Thyroid gland (tissue), 4 donors: ENCODE data around the gene RNF121. TPM values are rescaled to one million over a fixed set of nuclear protein-coding genes. Genes with fewer than 3 reads are reported as not detected.

Experiments
- DNase-seq, 2 donors: peaks; one replicate each; pipeline ENCODE4 v3.0.0-alpha.2; 2019
- H3K27ac ChIP-seq, 3 donors: fragments of 200-600 bp; sonication (generic); 1 replicate in 2 of 3; 2 replicates in 1 of 3; pipeline ENCODE4 v1.5.1; 2016 to 2019; ENCODE audit warnings: mild to moderate bottlenecking in 1 of 3, moderate library complexity in 1 of 3
- H3K27me3 ChIP-seq: fragments of 200-600 bp; sonication (generic); one replicate; pipeline ENCODE4 v1.5.1; 2019
- H3K36me3 ChIP-seq, 2 donors: fragments of 200-600 bp; sonication (generic); one replicate each; pipeline ENCODE4 v1.5.1; 2016 to 2019
- H3K4me1 ChIP-seq, 2 donors: fragments of 200-600 bp; sonication (generic); one replicate each; pipeline ENCODE4 v1.5.1; 2017 to 2019
- H3K4me3 ChIP-seq, 3 donors: fragments of 200-600 bp; sonication (generic); replicated peaks in 1 of 3; 1 replicate in 2 of 3; 2 replicates in 1 of 3; pipeline ENCODE4 v1.5.1; 2016; ENCODE audit warnings: mild to moderate bottlenecking in 1 of 3
- H3K9me3 ChIP-seq: fragments of 200-600 bp; sonication (generic); one replicate; pipeline ENCODE4 v1.5.1; 2017
- CTCF ChIP-seq, 6 experiments: fragments of 200-600 bp in 3 of 6; fragments of 450-650 bp in 3 of 6; sonication (generic) in 3 of 6; IDR thresholded peaks; one replicate each; pipeline ENCODE4 v1.5.1; 2016 to 2019; ENCODE audit warnings: antibody characterized with exemption in 6 of 6, mild to moderate bottlenecking in 2 of 6, inconsistent platforms in 1 of 6, moderate library complexity in 1 of 6
- POLR2A ChIP-seq, 2 donors: fragments of 450-650 bp; IDR thresholded peaks; one replicate each; pipeline ENCODE4 v1.6.1; 2017; ENCODE audit warnings: antibody characterized with exemption in 2 of 2, mild to moderate bottlenecking in 2 of 2, moderate library complexity in 1 of 2
- WGBS, 2 donors: methylation state at CpG; one replicate each; pipeline ENCODE4 v1.1.5; 2017; 5-methylcytosine and 5-hydroxymethylcytosine counted together
- intact Hi-C: fragments of 100-400 bp; cut with DNase I; formaldehyde crosslinking; loops from one replicate; pipeline ENCODE4 v1.15.1; 2023
- total RNA-seq, 4 donors: library from RNA; depleted of rRNA; stranded (reverse); fragments of >200 nt; gene quantifications; one replicate each; pipeline ENCODE4 v1.2.3, GENCODE V29; 2016

RNF121 gene
- total RNA-seq, 4 donors from 2014 or later: 41.9 to 64.4 (median 54.7) TPM

- Histone ChIP-seq H3K4me3 (peak overlapping the region; percentile 13 to 51 (median 39)), H3K27ac (peak overlapping the region; percentile 92 to 100 (median 95)), H3K36me3 (no peaks in the 10 kb centered on the region), H3K27me3 (no peaks in the 10 kb centered on the region), H3K4me1 (peaks cover 42 to 43% of the 10 kb centered on the region in 2 donors), H3K9me3 (no peaks in the 10 kb centered on the region)
- WGBS, 2 donors: 34 to 41% methylated on average over 4 to 5 of the region's 5 CpGs
- intact Hi-C loops: no loop called here
- DNase-seq: no peak
- TF ChIP-seq CTCF (IDR thresholded peaks at IDR 0.05): no peak
- TF ChIP-seq POLR2A (IDR thresholded peaks at IDR 0.05): no peak
Observed at GRCh38 chr11:72042064-72042745, 113.4 kb downstream of the RNF121 start.

- Histone ChIP-seq H3K4me3 (no peak overlapping the region), H3K4me1 (peaks cover 25 to 26% of the 10 kb centered on the region in 2 donors), H3K27me3 (no peaks in the 10 kb centered on the region), H3K9me3 (no peaks in the 10 kb centered on the region), H3K36me3 (no peaks in the 10 kb centered on the region), H3K27ac (no peak overlapping the region)
- WGBS, 2 donors: 59 to 77% methylated on average over 3 to 5 of the region's 5 CpGs
- intact Hi-C loops: no loop called here
- TF ChIP-seq CTCF (IDR thresholded peaks at IDR 0.05): no peak
- no peak for TF ChIP-seq POLR2A (IDR thresholded peaks at IDR 0.05)
- DNase-seq: no peak
Observed at GRCh38 chr11:72045849-72046248, 117.0 kb downstream of the RNF121 start.

Other genes with a start within 250 kb of the RNF121 start
- gene DEFB108B, start 95.8 kb upstream of the RNF121 start, total RNA-seq: not detected
- gene DEFB131B, start 50.6 kb upstream of the RNF121 start, total RNA-seq: not detected
- 10 to 100 TPM; 13.8 to 19.9 (median 16.4) TPM for gene XNDC1N, start 452 bp upstream of the RNF121 start, total RNA-seq
- 10 to 100 TPM in 2 of 4 donors, 1 to 10 TPM in 2; 7.6 to 12.1 (median 9.5) TPM for gene IL18BP, start 69.9 kb downstream of the RNF121 start, total RNA-seq
- 100 to 1,000 TPM; 259 to 342 (median 280) TPM for gene NUMA1, start 151.5 kb downstream of the RNF121 start, total RNA-seq
- gene LRRC51, start 151.8 kb downstream of the RNF121 start, total RNA-seq: 10 to 100 TPM; 13.0 to 24.5 (median 14.1) TPM
- 100 to 1,000 TPM; 127 to 204 (median 182) TPM for gene LAMTOR1, start 174.3 kb downstream of the RNF121 start, total RNA-seq
- gene TOMT, start 176.9 kb downstream of the RNF121 start, total RNA-seq: not detected
- 10 to 100 TPM; 21.5 to 49.6 (median 39.7) TPM for gene ANAPC15, start 183.6 kb downstream of the RNF121 start, total RNA-seq
- gene FOLR3, start 206.7 kb downstream of the RNF121 start, total RNA-seq: 1 to 10 TPM in 2 of 4 donors, not detected in 2; 1.2 to 1.6 TPM